Measurements from ENCODE around the gene SRGN.

The SRGN gene

GRCh38 chr10:69068549-69068948, 19.4 kb upstream of the SRGN start:
- DNase-seq (ENCODE audit: low read depth), result no peak
- H3K4me3 ChIP-seq (ENCODE audit: low read depth, low read length), result no peak overlapping the region
- no peak for TF ChIP-seq CTCF (IDR thresholded peaks at IDR 0.05; ENCODE audit: control insufficient read depth, extremely low read depth, insufficient read depth)

DNA sequence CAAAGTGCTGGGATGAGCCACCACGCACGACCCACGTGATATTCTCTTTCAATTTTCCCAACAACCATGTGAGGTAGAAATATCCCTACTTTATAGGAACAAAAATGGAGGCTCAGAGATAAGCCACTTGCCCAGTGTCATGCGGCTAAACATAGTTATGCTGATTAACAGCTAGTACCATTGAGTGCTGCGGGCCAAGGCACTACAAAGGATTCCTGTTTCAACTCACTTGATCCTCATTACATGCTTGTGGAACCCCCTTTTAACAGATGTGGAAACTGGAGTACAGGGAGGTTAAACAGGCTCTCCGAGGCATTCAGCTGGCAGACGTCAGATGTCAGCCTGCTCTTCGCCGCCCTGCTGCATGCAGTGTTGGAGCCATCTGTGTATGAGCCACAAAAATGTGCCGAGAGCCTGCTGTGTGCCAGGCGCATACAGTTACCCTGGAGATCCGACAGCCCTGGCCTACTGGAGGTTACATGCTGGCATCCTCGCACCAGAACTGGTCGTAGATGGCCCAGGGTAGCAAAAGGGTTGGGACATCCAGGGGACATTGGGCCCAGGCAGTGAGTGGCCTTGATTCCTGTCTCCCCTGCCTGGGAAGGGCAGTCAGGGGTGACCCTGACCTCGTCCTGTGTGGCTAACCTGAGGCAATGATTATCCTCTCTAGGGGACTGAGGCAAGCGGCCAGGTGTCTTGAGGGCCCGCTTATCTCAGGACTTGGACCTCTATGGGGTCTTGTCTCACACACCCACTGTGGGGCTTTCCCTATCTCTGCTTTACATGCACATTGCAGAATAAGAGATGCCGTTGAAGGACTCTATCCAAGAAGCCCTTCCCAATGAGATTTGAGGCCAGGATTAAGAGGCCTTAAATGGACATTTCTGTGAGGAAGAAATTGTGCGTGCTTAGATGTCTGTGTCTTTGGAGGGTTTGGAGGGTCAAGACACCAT, 18.5 kb upstream of the SRGN start:
- DNase-seq (ENCODE audit: low read depth), result no peak
- no peak overlapping the region for H3K4me3 ChIP-seq (ENCODE audit: low read depth, low read length)
- no peak for TF ChIP-seq CTCF (IDR thresholded peaks at IDR 0.05; ENCODE audit: control insufficient read depth, extremely low read depth, insufficient read depth)

DNA sequence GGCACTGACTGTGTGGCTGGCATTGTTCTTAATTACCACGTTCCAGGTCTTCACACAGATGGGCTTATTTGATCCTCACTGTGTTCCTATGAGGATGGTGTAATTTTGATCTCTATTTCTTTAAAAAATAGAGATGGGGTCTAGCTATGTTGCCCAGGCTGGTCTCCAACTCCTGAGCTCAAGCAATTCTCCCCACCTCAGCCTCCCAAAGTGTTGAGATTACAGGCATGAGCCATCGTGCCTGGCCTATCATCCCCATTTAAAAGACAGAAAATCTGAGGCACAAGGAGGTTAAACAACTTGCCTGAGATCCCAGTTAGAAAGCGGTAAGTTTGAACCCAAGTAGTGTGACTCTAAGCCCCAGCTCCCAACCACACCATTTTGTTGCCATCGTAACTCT, 17.0 kb upstream of the SRGN start:
- no peak overlapping the region for H3K4me3 ChIP-seq (ENCODE audit: low read depth, low read length)
- DNase-seq (ENCODE audit: low read depth), result no peak
- no peak for TF ChIP-seq CTCF (IDR thresholded peaks at IDR 0.05; ENCODE audit: control insufficient read depth, extremely low read depth, insufficient read depth)

GRCh38 chr10:69071610-69072009, 16.3 kb upstream of the SRGN start:
- H3K4me3 ChIP-seq (ENCODE audit: low read depth, low read length), result no peak overlapping the region
- TF ChIP-seq CTCF (IDR thresholded peaks at IDR 0.05; ENCODE audit: control insufficient read depth, extremely low read depth, insufficient read depth), result no peak
- no peak for DNase-seq (ENCODE audit: low read depth)

DNA sequence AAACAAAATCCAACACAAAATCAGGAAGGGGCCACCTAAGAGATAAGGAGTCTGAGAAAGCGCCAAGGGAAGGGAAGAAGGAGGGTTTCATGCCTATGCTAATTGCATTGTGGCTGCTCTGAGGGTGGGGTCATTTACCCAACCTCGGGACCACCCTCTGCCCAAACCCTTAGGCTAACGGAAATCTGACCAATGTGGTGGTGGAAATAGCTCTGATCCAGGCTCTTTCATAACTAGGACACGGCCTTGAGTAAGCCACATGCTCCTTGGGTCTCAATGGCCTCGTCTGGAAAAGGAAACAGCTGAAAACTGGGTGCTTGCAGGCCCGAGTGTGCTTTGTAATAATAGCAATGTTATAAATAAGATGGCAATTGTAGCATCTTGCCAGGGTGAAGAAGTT, 14.9 kb upstream of the SRGN start:
- TF ChIP-seq CTCF (IDR thresholded peaks at IDR 0.05; ENCODE audit: control insufficient read depth, extremely low read depth, insufficient read depth), result no peak
- no peak overlapping the region for H3K4me3 ChIP-seq (ENCODE audit: low read depth, low read length)
- no peak for DNase-seq (ENCODE audit: low read depth)

DNA sequence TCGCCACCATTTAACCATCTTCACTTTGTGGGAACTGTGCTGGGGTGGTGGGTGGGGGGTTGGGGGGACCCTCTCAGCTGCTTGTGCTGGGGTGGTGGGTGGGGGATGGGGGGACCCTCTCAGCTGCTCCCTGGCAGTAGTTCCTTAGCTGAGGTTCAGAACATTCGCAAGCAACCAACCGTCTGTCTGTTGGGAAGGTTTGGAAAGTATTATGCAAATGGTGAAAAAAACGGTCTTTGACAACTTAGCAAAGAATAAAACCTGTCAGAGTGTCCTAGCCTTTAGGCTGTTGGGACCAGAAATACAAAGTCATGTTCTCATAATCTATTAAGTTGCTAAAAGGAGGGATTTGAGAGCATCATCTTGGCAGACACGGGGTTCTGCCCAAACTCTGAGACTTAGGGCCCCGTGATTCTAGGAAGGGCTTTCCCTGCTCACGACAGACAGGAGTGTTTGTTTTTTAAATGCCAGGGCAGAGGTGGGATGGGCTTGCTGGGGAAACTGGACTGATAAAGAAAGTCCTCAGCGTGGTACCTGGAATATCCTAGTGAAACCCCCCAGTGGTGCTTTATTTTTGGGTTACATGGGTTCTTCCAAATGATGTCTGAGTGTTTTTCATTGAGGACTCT, 14.1 kb upstream of the SRGN start:
- TF ChIP-seq CTCF (IDR thresholded peaks at IDR 0.05; ENCODE audit: control insufficient read depth, extremely low read depth, insufficient read depth), result no peak
- no peak for DNase-seq (ENCODE audit: low read depth)
- H3K4me3 ChIP-seq (ENCODE audit: low read depth, low read length), result no peak overlapping the region

Measured in LNCaP clone FGC (cell line).